Activated CD4-positive, CD25-positive, alpha-beta regulatory T cell (primary cell): ENCODE data around the gene MBP.

ENCODE experiments used
- DNase-seq, 4 experiments: peaks; one replicate each; lab custom pipeline; 2025; lab: John Stamatoyannopoulos, UW

The MBP gene

GRCh38 chr18:77132369-77133050, at the start of gene MBP:
TSS of gene MBP (minus strand) at chr18:77132783. CDS start at chr18:77105261, 27,522 bp downstream.
- peak; percentile 46 to 72 (median 53) for DNase-seq

GRCh38 chr18:77181950-77182707, 49.5 kb upstream of the MBP start:
- no peak for DNase-seq

- DNase-seq: no peak
These were observed 46.0 kb upstream of the MBP start for GRCh38 chr18:77178559-77178958.

GRCh38 chr18:77177009-77177408, 44.4 kb upstream of the MBP start:
- no peak for DNase-seq

- DNase-seq: no peak
These were observed 40.9 kb upstream of the MBP start for GRCh38 chr18:77173275-77174030.

- DNase-seq: no peak
These were observed 38.4 kb upstream of the MBP start for GRCh38 chr18:77170890-77171410.

- no peak for DNase-seq
These were observed 36.3 kb upstream of the MBP start for GRCh38 chr18:77168811-77169311.

GRCh38 chr18:77167251-77167650, 34.7 kb upstream of the MBP start:
- no peak for DNase-seq

- DNase-seq: no peak
These were observed 33.9 kb upstream of the MBP start for GRCh38 chr18:77166523-77166922.

GRCh38 chr18:77165503-77166188, 33.1 kb upstream of the MBP start:
- no peak for DNase-seq

GRCh38 chr18:77164763-77165485, 32.3 kb upstream of the MBP start:
- DNase-seq: no peak

- no peak for DNase-seq
These were observed 31.4 kb upstream of the MBP start for GRCh38 chr18:77164026-77164425.

GRCh38 chr18:77162580-77162979, 30.0 kb upstream of the MBP start:
- no peak for DNase-seq

- DNase-seq: no peak
These were observed 29.4 kb upstream of the MBP start for GRCh38 chr18:77161961-77162360.

GRCh38 chr18:77161383-77161782, 28.8 kb upstream of the MBP start:
- DNase-seq: no peak

- DNase-seq: no peak
These were observed 27.9 kb upstream of the MBP start for GRCh38 chr18:77160515-77160914.

GRCh38 chr18:77157312-77157711, 24.7 kb upstream of the MBP start:
- no peak for DNase-seq

GRCh38 chr18:77155031-77155430, 22.4 kb upstream of the MBP start:
- DNase-seq: no peak

GRCh38 chr18:77153404-77153803, 20.8 kb upstream of the MBP start:
- no peak for DNase-seq

GRCh38 chr18:77151772-77152520, 19.4 kb upstream of the MBP start:
- no peak for DNase-seq
